K562 (cell line): ENCODE results near the gene HEPHL1. TPM values are rescaled to one million over a fixed set of nuclear protein-coding genes. Genes with fewer than 3 reads are reported as not detected.
A peak's percentile ranks its signal among the peaks of the same experiment; 100 is the strongest.

ENCODE experiments used
- ATAC-seq: fragments of 200-7000 bp; cut with Tn5 transposase; 3 replicates; pipeline ENCODE4 v1.9.1; 2020; ENCODE audit warnings: moderate library complexity
- BruUV-seq: library from RNA; stranded (reverse); fragments of 400-500 nt; replicated peaks from 2 replicates; lab custom pipeline; 2021; lab: Mats Ljungman, UMichigan
- CTCF ChIA-PET: fragments of 300-600 bp; formaldehyde crosslinking; extraction: SDS; loops from one replicate; lab custom pipeline; 2021; ENCODE audit warnings: low intra/inter-chr PET ratio; lab: Yijun Ruan, JAX
- POLR2A ChIA-PET: fragments of 300-600, 350-650 bp; sonication (Branson Sonifier 250); formaldehyde crosslinking; extraction: SDS; loops from one replicate; lab custom pipeline; 2021; ENCODE audit warnings: antibody characterized with exemption, inconsistent platforms; lab: Yijun Ruan, JAX
- DNase-seq, 4 experiments: peaks; one replicate each; pipeline versions ENCODE4 v3.0.0 to v3.0.0-alpha.2; 2011 to 2018; ENCODE audit warnings: low spot score in 3 of 4, mixed read lengths in 3 of 4; ENCODE audit errors: extremely low read depth in 1 of 4
- FAIRE-seq: peaks from 2 replicates; lab custom pipeline; 2011; peaks lifted over from hg19 to GRCh38; lab: Jason Lieb, UNC
- H2AFZ ChIP-seq: 2 replicates; pipeline ENCODE4 v1.6.0; 2011; ENCODE audit warnings: low read depth, low read length, control low read depth, inconsistent platforms
- H3K27ac ChIP-seq: fragments of 200-600 bp; 3 replicates; pipeline ENCODE4 v1.8.0; 2011; ENCODE audit warnings: low read depth, mild to moderate bottlenecking, control low read depth, inconsistent platforms, low read length, moderate library complexity, mixed read lengths; ENCODE audit errors: extremely low read depth
- H3K27me3 ChIP-seq, 2 experiments: fragments of 300-600 bp in 1 of 2; 2 replicates in 1 of 2; 3 replicates in 1 of 2; pipeline versions ENCODE4 v1.6.0 to v1.8.0; 2011; ENCODE audit warnings: inconsistent platforms in 2 of 2, low read length in 2 of 2, mild to moderate bottlenecking in 1 of 2, mixed read lengths in 1 of 2, moderate library complexity in 1 of 2; ENCODE audit not compliant: control insufficient read depth in 2 of 2, insufficient read depth in 2 of 2
- H3K36me3 ChIP-seq: fragments of 300-600 bp; 3 replicates; pipeline ENCODE4 v1.8.0; 2011; ENCODE audit warnings: mild to moderate bottlenecking, low read length, inconsistent platforms; ENCODE audit not compliant: control insufficient read depth, insufficient read depth
- H3K4me1 ChIP-seq, 2 experiments: fragments of 200-600 bp in 1 of 2; replicated peaks in 1 of 2; 2 replicates in 1 of 2; 3 replicates in 1 of 2; pipeline versions ENCODE4 v1.5.1 to v1.8.0; 2011; ENCODE audit warnings: inconsistent platforms in 2 of 2, low read length in 2 of 2, mild to moderate bottlenecking in 1 of 2, mixed read lengths in 1 of 2, moderate library complexity in 1 of 2; ENCODE audit not compliant: control insufficient read depth in 2 of 2, insufficient read depth in 2 of 2
- H3K4me2 ChIP-seq: 2 replicates; pipeline ENCODE4 v1.6.1; 2011; ENCODE audit warnings: low read length, control low read depth, inconsistent platforms, mixed read lengths; ENCODE audit not compliant: insufficient read depth
- H3K4me3 ChIP-seq: fragments of 200-600 bp; sonication (generic), shearing (Covaris generic); 2 replicates; pipeline ENCODE4 v1.5.1; 2016; ENCODE audit warnings: control low read depth, inconsistent platforms
- H3K79me2 ChIP-seq: fragments of 200-600 bp; 3 replicates; pipeline ENCODE4 v1.8.0; 2011; ENCODE audit warnings: low read length, inconsistent platforms; ENCODE audit not compliant: control insufficient read depth, insufficient read depth
- H3K9ac ChIP-seq, 2 experiments: 2 replicates each; pipeline versions ENCODE4 v1.6.0 to v1.6.1; 2011; ENCODE audit warnings: low read depth in 2 of 2, low read length in 2 of 2, control low read depth in 1 of 2, inconsistent platforms in 1 of 2, mild to moderate bottlenecking in 1 of 2, mixed read lengths in 1 of 2; ENCODE audit not compliant: insufficient read depth in 1 of 2
- H3K9me1 ChIP-seq: one replicate; pipeline ENCODE4 v1.6.0; 2011; ENCODE audit warnings: inconsistent platforms, mild to moderate bottlenecking, low read length, moderate library complexity; ENCODE audit not compliant: control insufficient read depth, insufficient read depth
- H3K9me3 ChIP-seq: replicated peaks from 2 replicates; pipeline ENCODE4 v1.5.1; 2011; ENCODE audit warnings: low read depth, low read length, inconsistent platforms; ENCODE audit not compliant: control insufficient read depth, insufficient read depth
- H4K20me1 ChIP-seq: replicated peaks from 2 replicates; pipeline ENCODE4 v1.6.1; 2011; ENCODE audit warnings: low read length, inconsistent platforms, mixed read lengths; ENCODE audit not compliant: control insufficient read depth, insufficient read depth
- ASH1L ChIP-seq: fragments of 450-650 bp; IDR thresholded peaks from 2 replicates; pipeline ENCODE4 v1.6.1; 2018; ENCODE audit warnings: borderline replicate concordance, mild to moderate bottlenecking, low read depth; ENCODE audit not compliant: partially characterized antibody
- CREB1 ChIP-seq, 2 experiments: sonication (generic) in 1 of 2; formaldehyde crosslinking in 1 of 2; IDR thresholded peaks; 2 replicates each; pipeline versions ENCODE4 v1.6.1 to v1.8.0; 2012 to 2022; ENCODE audit warnings: inconsistent platforms in 1 of 2, mild to moderate bottlenecking in 1 of 2, missing genetic modification reagents in 1 of 2, moderate library complexity in 1 of 2
- GTF3C2 ChIP-seq: IDR thresholded peaks from 3 replicates; pipeline ENCODE4 v1.6.1; 2011; ENCODE audit warnings: borderline replicate concordance, mild to moderate bottlenecking, moderate library complexity; ENCODE audit not compliant: insufficient read length; ENCODE audit errors: extremely low read depth
- MYBL2 ChIP-seq, 2 experiments: fragments of 450-650 bp in 1 of 2; sonication (generic) in 1 of 2; formaldehyde crosslinking in 1 of 2; IDR thresholded peaks; 2 replicates each; pipeline versions ENCODE4 v1.6.1 to v1.8.1; 2017 to 2022; ENCODE audit warnings: borderline replicate concordance in 1 of 2, inconsistent platforms in 1 of 2, low read depth in 1 of 2, mild to moderate bottlenecking in 1 of 2, missing genetic modification reagents in 1 of 2, moderate library complexity in 1 of 2
- MYNN ChIP-seq, 2 experiments: sonication (generic); formaldehyde crosslinking in 1 of 2; IDR thresholded peaks; 2 replicates each; pipeline versions ENCODE4 v1.5.0 to v1.6.1; 2016 to 2020; ENCODE audit warnings: antibody characterized with exemption in 1 of 2, missing genetic modification reagents in 1 of 2
- PCBP1 ChIP-seq: fragments of 200-400 bp; formaldehyde crosslinking; IDR thresholded peaks from 2 replicates; pipeline ENCODE4 v1.6.1; 2018; ENCODE audit warnings: mild to moderate bottlenecking, low read depth, low read length; ENCODE audit not compliant: poor library complexity, severe bottlenecking
- RFX1 ChIP-seq: fragments of 450-650 bp; IDR thresholded peaks from 2 replicates; pipeline ENCODE4 v1.6.1; 2016; ENCODE audit warnings: mild to moderate bottlenecking, moderate library complexity
- SMARCA4 ChIP-seq: fragments of 450-650 bp; IDR thresholded peaks from 2 replicates; pipeline ENCODE4 v1.6.1; 2016
- SMARCB1 ChIP-seq: IDR thresholded peaks from 2 replicates; pipeline ENCODE4 v1.6.1; 2011; ENCODE audit warnings: improper control_type of control experiment, low read depth; ENCODE audit not compliant: insufficient read length
- SPI1 ChIP-seq: IDR thresholded peaks from 2 replicates; pipeline ENCODE4 v1.6.1; 2011; ENCODE audit warnings: low read depth, low read length, control low read depth, borderline replicate concordance
- TAL1 ChIP-seq: fragments of 450-650 bp; IDR thresholded peaks from 2 replicates; pipeline ENCODE4 v1.6.1; 2016; ENCODE audit warnings: mild to moderate bottlenecking
- TEAD4 ChIP-seq, 2 experiments: sonication (generic) in 1 of 2; formaldehyde crosslinking in 1 of 2; IDR thresholded peaks; 2 replicates each; pipeline versions ENCODE4 v1.6.1 to v1.8.0; 2012 to 2022; ENCODE audit warnings: borderline replicate concordance in 1 of 2, inconsistent platforms in 1 of 2, low read length in 1 of 2, mild to moderate bottlenecking in 1 of 2, missing genetic modification reagents in 1 of 2
- ZNF586 ChIP-seq: fragments of 450-650 bp; formaldehyde crosslinking; conservative IDR thresholded peaks from 2 replicates; pipeline ENCODE4 v1.4.0; 2020; ENCODE audit warnings: mild to moderate bottlenecking, moderate library complexity
- WGBS: fragments of 100-300 bp; shearing (Covaris generic); methylation state at CpG from one replicate; pipeline ENCODE4 v1.1.6; 2016; ENCODE audit warnings: low coverage, mixed read lengths; ENCODE audit not compliant: insufficient coverage; ENCODE audit errors: missing lambda C conversion rate; 5-methylcytosine and 5-hydroxymethylcytosine counted together
- in situ Hi-C: fragments of 300-500 bp; cut with MboI; formaldehyde crosslinking; loops from 4 replicates; pipeline ENCODE4 v1.15.0; 2018; ENCODE audit warnings: inconsistent platforms, mixed read lengths
- intact Hi-C: fragments of 100-400 bp; cut with micrococcal nuclease; formaldehyde crosslinking; loops from 2 replicates; pipeline ENCODE4 v1.14.2; 2022
- polyA plus RNA-seq, 8 experiments: library from polyadenylated mRNA; depleted of rRNA in 4 of 8; stranded (reverse) in 5 of 8; unstranded in 3 of 8; fragments of >200 nt; fragmentation: Nextera tagmentation in 2 of 8; fragmentation: Illumina TruSeq in 1 of 8; extraction: Ambion mirVana in 2 of 8; extraction: Trizol in 1 of 8; gene quantifications; 2 replicates each; pipeline versions ENCODE4 v1.2.1 to v1.2.3, GENCODE V29; 2011 to 2014; ENCODE audit warnings: inconsistent platforms in 1 of 8, missing spikeins in 1 of 8
- total RNA-seq, 7 experiments: library from RNA; depleted of rRNA in 6 of 7; stranded (reverse); fragments of >200 nt in 6 of 7; fragmentation: Illumina TruSeq in 2 of 7; extraction: Trizol in 2 of 7; gene quantifications; 2 replicates each; pipeline versions ENCODE4 v1.2.1 to v1.2.3, GENCODE V29; 2011 to 2021; ENCODE audit warnings: low replicate concordance in 1 of 7
- TF ChIP-seq, protein P1 (sequence below): sonication (generic); formaldehyde crosslinking; IDR thresholded peaks from 2 replicates; pipeline ENCODE4 v1.8.1; 2022; ENCODE audit warnings: missing genetic modification reagents
- TF ChIP-seq, protein P2 (sequence below): sonication (generic); IDR thresholded peaks from 2 replicates; pipeline ENCODE4 v1.6.1; 2016

The HEPHL1 gene
- total and polyA plus RNA-seq, 9 of the 15 experiments (the other 6 are each of a cell fraction or from before 2014, with no cell fraction given), result 0.01 TPM; not detected in 8

DNA sequence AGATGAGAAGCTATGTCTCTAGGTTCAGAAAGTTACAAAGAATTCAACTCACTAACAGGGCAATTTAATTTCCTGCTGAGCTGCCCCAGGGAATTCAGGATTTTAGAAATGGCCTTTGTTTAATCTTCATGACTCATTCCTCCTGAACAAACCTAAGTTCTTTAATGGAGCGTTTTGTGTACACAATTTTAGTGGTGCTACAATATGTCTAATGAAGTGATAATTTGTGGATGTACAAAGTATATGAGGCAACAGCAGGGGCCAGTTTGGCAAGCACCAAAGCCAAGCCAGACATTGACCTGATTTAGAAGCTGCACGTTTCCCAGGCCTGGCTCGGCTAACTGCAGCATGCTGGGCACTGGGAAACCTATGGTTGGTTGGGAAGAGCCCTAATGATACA lies 34.4 kb upstream of the HEPHL1 start (continued):
- TF ChIP-seq GTF3C2, result no peak

- Histone ChIP-seq H3K9me1 (no peaks in the 10 kb centered on the region), H3K4me3 (no peak overlapping the region), H2AFZ (peak overlapping the region; percentile 93), H4K20me1 (no peaks in the 10 kb centered on the region), H3K27me3 (no peaks in the 10 kb centered on the region), H3K27ac (peak overlapping the region; percentile 41; the same call in 2 of the 3 replicates), H3K9me3 (no peaks in the 10 kb centered on the region), H3K79me2 (no peaks in the 10 kb centered on the region), H3K9ac (no peak overlapping the region), H3K4me1 (peaks cover 6 to 30% of the 10 kb centered on the region in 2 experiments; a peak in 3 of 5 replicates), H3K36me3 (no peaks in the 10 kb centered on the region), H3K4me2 (peak overlapping the region; percentile 42)
- in situ Hi-C loops, result no loop called here
- no TSS peak for BruUV-seq
- WGBS, result 0% methylated on average over 1 of the region's 1 CpG
- FAIRE-seq (no peak), ATAC-seq (peak; percentile 69), DNase-seq (peak in 1 of 4 experiments; percentile 55)
- intact Hi-C loops, result no loop called here
- ChIA-PET POLR2A (no interaction called here), CTCF (no interaction called here)
- peak; percentile 45 for TF ChIP-seq TAL1
- TF ChIP-seq SMARCA4, result peak; percentile 53
- TF ChIP-seq MYBL2 (IDR thresholded peaks at IDR 0.05; ENCODE audit: low read depth), result no peak
- TF ChIP-seq MYBL2 (CRISPR knock-in tag; IDR thresholded peaks at IDR 0.05; ENCODE audit: borderline replicate concordance), result no peak
- no peak for TF ChIP-seq ZNF586 (CRISPR knock-in tag)
- TF ChIP-seq MYNN (IDR thresholded peaks at IDR 0.05), result peak; percentile 70; the same call in 1 of the 2 replicates
- no peak for TF ChIP-seq MYNN (CRISPR knock-in tag; IDR thresholded peaks at IDR 0.05)
- TF ChIP-seq, protein P1, sequence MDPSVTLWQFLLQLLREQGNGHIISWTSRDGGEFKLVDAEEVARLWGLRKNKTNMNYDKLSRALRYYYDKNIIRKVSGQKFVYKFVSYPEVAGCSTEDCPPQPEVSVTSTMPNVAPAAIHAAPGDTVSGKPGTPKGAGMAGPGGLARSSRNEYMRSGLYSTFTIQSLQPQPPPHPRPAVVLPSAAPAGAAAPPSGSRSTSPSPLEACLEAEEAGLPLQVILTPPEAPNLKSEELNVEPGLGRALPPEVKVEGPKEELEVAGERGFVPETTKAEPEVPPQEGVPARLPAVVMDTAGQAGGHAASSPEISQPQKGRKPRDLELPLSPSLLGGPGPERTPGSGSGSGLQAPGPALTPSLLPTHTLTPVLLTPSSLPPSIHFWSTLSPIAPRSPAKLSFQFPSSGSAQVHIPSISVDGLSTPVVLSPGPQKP (CRISPR knock-in tag), result no peak
- TF ChIP-seq, protein P2, sequence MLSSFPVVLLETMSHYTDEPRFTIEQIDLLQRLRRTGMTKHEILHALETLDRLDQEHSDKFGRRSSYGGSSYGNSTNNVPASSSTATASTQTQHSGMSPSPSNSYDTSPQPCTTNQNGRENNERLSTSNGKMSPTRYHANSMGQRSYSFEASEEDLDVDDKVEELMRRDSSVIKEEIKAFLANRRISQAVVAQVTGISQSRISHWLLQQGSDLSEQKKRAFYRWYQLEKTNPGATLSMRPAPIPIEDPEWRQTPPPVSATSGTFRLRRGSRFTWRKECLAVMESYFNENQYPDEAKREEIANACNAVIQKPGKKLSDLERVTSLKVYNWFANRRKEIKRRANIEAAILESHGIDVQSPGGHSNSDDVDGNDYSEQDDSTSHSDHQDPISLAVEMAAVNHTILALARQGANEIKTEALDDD, result 0 out of 2 replicates have a peak, but pooled peaks have one; percentile 16
- peak; percentile 37 for TF ChIP-seq RFX1
- no peak for TF ChIP-seq SMARCB1
- no peak for TF ChIP-seq PCBP1
- TF ChIP-seq CREB1 (IDR thresholded peaks at IDR 0.05), result no peak
- TF ChIP-seq CREB1 (CRISPR knock-in tag; IDR thresholded peaks at IDR 0.05), result no peak
- peak; percentile 56; the same call in 1 of the 2 replicates for TF ChIP-seq TEAD4 (IDR thresholded peaks at IDR 0.05; ENCODE audit: low read length)
- no peak for TF ChIP-seq TEAD4 (CRISPR knock-in tag; IDR thresholded peaks at IDR 0.05; ENCODE audit: borderline replicate concordance)
- TF ChIP-seq SPI1, result peak; percentile 70
- no peak for TF ChIP-seq ASH1L
Observed at GRCh38 chr11:93988455-93988854, 32.7 kb upstream of the HEPHL1 start.
